ENCODE data around the gene ALG1L2.
"Not testable (repeated sequence)": the region's sequence is repeated elsewhere in the genome, so short reads cannot be mapped to it uniquely, and the experiment has no call there.

- TF ChIP-seq CTCF, EP300, POLR2A (IDR thresholded peaks at IDR 0.05): not testable (repeated sequence)
These were observed 43.8 kb downstream of the ALG1L2 start for GRCh38 chr3:130125406-130125805.

Data from sigmoid colon (tissue), 4 donors.